ENCODE data around the gene ZC3H4.

Gene ZC3H4

GRCh38 chr19:47133021-47133471, 19.5 kb upstream of the ZC3H4 start:
- DNase-seq (ENCODE audit: low read depth) = no peak

- no peak for DNase-seq (ENCODE audit: low read depth)
Observed at GRCh38 chr19:47132194-47132852, 18.7 kb upstream of the ZC3H4 start.

- DNase-seq (ENCODE audit: low read depth) = peak; percentile 99
Observed at GRCh38 chr19:47130589-47131227, 17.1 kb upstream of the ZC3H4 start, which contains the start of gene SAE1. SAE1 (plus strand) TSS chr19:47130835; CDS start chr19:47130931, 96 bp downstream.

- no peak for DNase-seq (ENCODE audit: low read depth)
Observed at GRCh38 chr19:47130120-47130588, 16.6 kb upstream of the ZC3H4 start.

GRCh38 chr19:47129579-47129978, 16.0 kb upstream of the ZC3H4 start:
- no peak for DNase-seq (ENCODE audit: low read depth)

- no peak for DNase-seq (ENCODE audit: low read depth)
Observed at GRCh38 chr19:47125669-47125938, 12.0 kb upstream of the ZC3H4 start.

GRCh38 chr19:47124937-47125668, 11.5 kb upstream of the ZC3H4 start:
- DNase-seq (ENCODE audit: low read depth) = peak; percentile 78

GRCh38 chr19:47123406-47123805, 9.8 kb upstream of the ZC3H4 start:
- DNase-seq (ENCODE audit: low read depth) = peak; percentile 57

GRCh38 chr19:47122359-47123335, 9.1 kb upstream of the ZC3H4 start:
- DNase-seq (ENCODE audit: low read depth) = peak; percentile 92

- no peak for DNase-seq (ENCODE audit: low read depth)
Observed at GRCh38 chr19:47120470-47121067, 7.0 kb upstream of the ZC3H4 start.

GRCh38 chr19:47113850-47114651, 475 bp upstream of the ZC3H4 start:
- no peak for DNase-seq (ENCODE audit: low read depth)

GRCh38 chr19:47112166-47112996, 1.2 kb downstream of the ZC3H4 start:
- peak; percentile 94 for DNase-seq (ENCODE audit: low read depth)

GRCh38 chr19:47111682-47112165, 1.9 kb downstream of the ZC3H4 start:
- no peak for DNase-seq (ENCODE audit: low read depth)

- DNase-seq (ENCODE audit: low read depth) = peak; percentile 24
Observed at GRCh38 chr19:47111006-47111621, 2.5 kb downstream of the ZC3H4 start.

GRCh38 chr19:47110521-47111005, 3.0 kb downstream of the ZC3H4 start:
- no peak for DNase-seq (ENCODE audit: low read depth)

- peak; percentile 55 for DNase-seq (ENCODE audit: low read depth)
Observed at GRCh38 chr19:47109541-47110375, 3.8 kb downstream of the ZC3H4 start.

- DNase-seq (ENCODE audit: low read depth) = no peak
Observed at GRCh38 chr19:47109177-47109540, 4.4 kb downstream of the ZC3H4 start.

Data from EH (cell line).